Measurements from ENCODE around the gene NPR2. TPM values are rescaled to one million over a fixed set of nuclear protein-coding genes. Genes with fewer than 3 reads are reported as not detected.

The NPR2 gene
- total RNA-seq, 1 experiment from 2014 or later, result 18.8 TPM

GRCh38 chr9:35774907-35775635 lies 16.3 kb upstream of the NPR2 start:
- H3K9me2 ChIP-seq (ENCODE audit: insufficient read depth), result no peaks in the 10 kb centered on the region
- RAD21 ChIA-PET (ENCODE audit: low non-redundant PET in 1 of 2, low total read pairs in 2 of 2, uncharacterized antibody in 2 of 2, unreplicated experiment in 2 of 2), result no interaction called here
- H3K27me3 ChIP-seq (ENCODE audit: insufficient read depth, low read length), result no peaks in the 10 kb centered on the region
- ATAC-seq, result no peak
- no peaks in the 10 kb centered on the region for H4K20me1 ChIP-seq (ENCODE audit: insufficient read depth)
- no peaks in the 10 kb centered on the region for H3K9me3 ChIP-seq (ENCODE audit: control insufficient read depth in 1 of 2, insufficient read depth in 1 of 2, low read depth in 1 of 2, low read length in 2 of 2)
- intact Hi-C loops (cut with micrococcal nuclease), result no loop called here
- H3K79me2 ChIP-seq (ENCODE audit: insufficient read depth, low read length), result no peaks in the 10 kb centered on the region
- POLR2A ChIA-PET, result no interaction called here
- no peak overlapping the region for H2AFZ ChIP-seq (ENCODE audit: low read depth, low read length, poor library complexity, severe bottlenecking)
- TF ChIP-seq JUND (IDR thresholded peaks at IDR 0.05) (no peak), EZH2 (IDR thresholded peaks at IDR 0.05) (no peak), POLR2AphosphoS5 (IDR thresholded peaks at IDR 0.05; ENCODE audit: low read depth, low read length) (no peak), SIN3A (IDR thresholded peaks at IDR 0.05; ENCODE audit: low read depth) (no peak), SRF (IDR thresholded peaks at IDR 0.05; ENCODE audit: low read depth) (no peak), ZFX (IDR thresholded peaks at IDR 0.05) (no peak), CBX3 (IDR thresholded peaks at IDR 0.05; ENCODE audit: low read depth) (no peak), TCF7L2 (IDR thresholded peaks at IDR 0.05; ENCODE audit: borderline replicate concordance, extremely low read depth, insufficient read depth, insufficient read length) (no peak), ZNF274 (IDR thresholded peaks at IDR 0.05; ENCODE audit: low read depth, low read length) (no peak), ELF1 (IDR thresholded peaks at IDR 0.05; ENCODE audit: borderline replicate concordance, low read depth) (no peak), POLR2A (IDR thresholded peaks at IDR 0.05; ENCODE audit: borderline replicate concordance, extremely low read depth, insufficient read depth, insufficient read length) (no peak), CTCF (IDR thresholded peaks at IDR 0.05 in 2 of 3, conservative IDR thresholded peaks at IDR 0.05 in 1 of 3; ENCODE audit: borderline replicate concordance in 1 of 3, insufficient read depth in 1 of 3, low read depth in 2 of 3, low read length in 2 of 3) (no peak), FOSL1 (IDR thresholded peaks at IDR 0.05; ENCODE audit: low read depth) (no peak)
- TF ChIP-seq, protein P1, sequence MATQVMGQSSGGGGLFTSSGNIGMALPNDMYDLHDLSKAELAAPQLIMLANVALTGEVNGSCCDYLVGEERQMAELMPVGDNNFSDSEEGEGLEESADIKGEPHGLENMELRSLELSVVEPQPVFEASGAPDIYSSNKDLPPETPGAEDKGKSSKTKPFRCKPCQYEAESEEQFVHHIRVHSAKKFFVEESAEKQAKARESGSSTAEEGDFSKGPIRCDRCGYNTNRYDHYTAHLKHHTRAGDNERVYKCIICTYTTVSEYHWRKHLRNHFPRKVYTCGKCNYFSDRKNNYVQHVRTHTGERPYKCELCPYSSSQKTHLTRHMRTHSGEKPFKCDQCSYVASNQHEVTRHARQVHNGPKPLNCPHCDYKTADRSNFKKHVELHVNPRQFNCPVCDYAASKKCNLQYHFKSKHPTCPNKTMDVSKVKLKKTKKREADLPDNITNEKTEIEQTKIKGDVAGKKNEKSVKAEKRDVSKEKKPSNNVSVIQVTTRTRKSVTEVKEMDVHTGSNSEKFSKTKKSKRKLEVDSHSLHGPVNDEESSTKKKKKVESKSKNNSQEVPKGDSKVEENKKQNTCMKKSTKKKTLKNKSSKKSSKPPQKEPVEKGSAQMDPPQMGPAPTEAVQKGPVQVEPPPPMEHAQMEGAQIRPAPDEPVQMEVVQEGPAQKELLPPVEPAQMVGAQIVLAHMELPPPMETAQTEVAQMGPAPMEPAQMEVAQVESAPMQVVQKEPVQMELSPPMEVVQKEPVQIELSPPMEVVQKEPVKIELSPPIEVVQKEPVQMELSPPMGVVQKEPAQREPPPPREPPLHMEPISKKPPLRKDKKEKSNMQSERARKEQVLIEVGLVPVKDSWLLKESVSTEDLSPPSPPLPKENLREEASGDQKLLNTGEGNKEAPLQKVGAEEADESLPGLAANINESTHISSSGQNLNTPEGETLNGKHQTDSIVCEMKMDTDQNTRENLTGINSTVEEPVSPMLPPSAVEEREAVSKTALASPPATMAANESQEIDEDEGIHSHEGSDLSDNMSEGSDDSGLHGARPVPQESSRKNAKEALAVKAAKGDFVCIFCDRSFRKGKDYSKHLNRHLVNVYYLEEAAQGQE (IDR thresholded peaks at IDR 0.05; ENCODE audit: low read depth), result no peak
- TF ChIP-seq, protein P2, sequence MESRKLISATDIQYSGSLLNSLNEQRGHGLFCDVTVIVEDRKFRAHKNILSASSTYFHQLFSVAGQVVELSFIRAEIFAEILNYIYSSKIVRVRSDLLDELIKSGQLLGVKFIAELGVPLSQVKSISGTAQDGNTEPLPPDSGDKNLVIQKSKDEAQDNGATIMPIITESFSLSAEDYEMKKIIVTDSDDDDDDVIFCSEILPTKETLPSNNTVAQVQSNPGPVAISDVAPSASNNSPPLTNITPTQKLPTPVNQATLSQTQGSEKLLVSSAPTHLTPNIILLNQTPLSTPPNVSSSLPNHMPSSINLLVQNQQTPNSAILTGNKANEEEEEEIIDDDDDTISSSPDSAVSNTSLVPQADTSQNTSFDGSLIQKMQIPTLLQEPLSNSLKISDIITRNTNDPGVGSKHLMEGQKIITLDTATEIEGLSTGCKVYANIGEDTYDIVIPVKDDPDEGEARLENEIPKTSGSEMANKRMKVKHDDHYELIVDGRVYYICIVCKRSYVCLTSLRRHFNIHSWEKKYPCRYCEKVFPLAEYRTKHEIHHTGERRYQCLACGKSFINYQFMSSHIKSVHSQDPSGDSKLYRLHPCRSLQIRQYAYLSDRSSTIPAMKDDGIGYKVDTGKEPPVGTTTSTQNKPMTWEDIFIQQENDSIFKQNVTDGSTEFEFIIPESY (IDR thresholded peaks at IDR 0.05; ENCODE audit: extremely low read depth, insufficient replicate concordance, low read length), result no peak
- H3K4me1 ChIP-seq (ENCODE audit: control insufficient read depth in 1 of 2, insufficient read depth in 2 of 2, low read length in 2 of 2), result peaks cover 2 to 6% of the 10 kb centered on the region in 2 experiments; a peak in 2 of 4 replicates
- BruUV-seq (replicated peaks), result no TSS peak
- CTCF ChIA-PET, result interaction anchor here (0.8 to 1.7 kb wide), 2 partner anchors 15 to 107 kb away, joined by 5 to 6 read pairs; no protein-coding TSS in a partner anchor
- H3K9ac ChIP-seq (ENCODE audit: low read length), result no peak overlapping the region
- H3K4me2 ChIP-seq (ENCODE audit: low read length), result no peak overlapping the region
- H3K4me3 ChIP-seq (replicated peaks in 1 of 2; ENCODE audit: low read depth in 1 of 2, low read length in 2 of 2), result no peak overlapping the region
- no peaks in the 10 kb centered on the region for H3K36me3 ChIP-seq (ENCODE audit: control insufficient read depth in 1 of 2, insufficient read depth in 2 of 2, low read length in 2 of 2)
- no peak overlapping the region for H3K27ac ChIP-seq (ENCODE audit: low read depth, low read length)
- DNase-seq (ENCODE audit: low read depth, low spot score), result no peak
